ENCODE results near the gene NFE2L3. TPM values are rescaled to one million over a fixed set of nuclear protein-coding genes. Genes with fewer than 3 reads are reported as not detected.

The NFE2L3 gene
- total and polyA plus RNA-seq, 2 of the 4 experiments (the other 2 are of a cell fraction) = 28.0 to 43.2 TPM

DNA sequence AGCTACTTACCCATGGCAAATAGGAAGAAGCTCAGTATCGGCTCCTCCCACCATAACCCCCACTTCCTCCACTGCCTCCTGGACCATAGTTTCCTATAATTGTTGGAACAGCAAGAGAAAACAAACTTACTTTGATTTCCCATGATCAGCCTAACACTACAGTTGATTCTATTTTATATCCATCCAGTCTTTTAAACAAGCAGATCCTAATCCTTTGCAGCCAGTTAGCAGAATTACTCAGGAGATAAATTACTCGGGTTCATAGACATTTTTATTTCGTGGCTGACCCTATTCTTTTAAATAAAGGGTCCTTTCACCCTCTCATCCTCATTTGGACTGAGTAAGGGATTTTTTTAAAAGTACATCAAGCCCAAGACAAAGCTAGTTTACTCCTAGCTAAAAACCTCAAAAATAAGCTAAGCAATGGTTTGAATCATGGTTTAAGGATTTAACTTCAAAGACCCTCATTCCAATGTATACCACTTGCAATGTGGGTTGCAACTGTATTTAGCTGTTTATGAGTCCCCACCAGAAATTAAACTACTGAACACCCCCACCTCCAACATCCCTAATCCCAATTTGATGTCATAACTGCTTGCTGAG lies 40.6 kb downstream of the NFE2L3 start:
- no TSS peak for BruUV-seq (replicated peaks)
- no peak overlapping the region for H3K56ac ChIP-seq (ENCODE audit: extremely low read depth, insufficient read depth, low read length)
- H3K79me1 ChIP-seq (ENCODE audit: low read depth in 1 of 2, low read length in 2 of 2) = peaks cover 36 to 57% of the 10 kb centered on the region in 2 experiments
- peaks cover 60% of the 10 kb centered on the region for H3K36me3 ChIP-seq (ENCODE audit: control insufficient read depth, insufficient read depth, low read length)
- no peak overlapping the region for H3K4ac ChIP-seq (ENCODE audit: low read depth, low read length)
- peaks cover 5% of the 10 kb centered on the region for H3K4me1 ChIP-seq (ENCODE audit: control insufficient read depth, insufficient read depth, low read length)
- no peak overlapping the region for H2AK9ac ChIP-seq (replicated peaks; ENCODE audit: low read depth, low read length, poor library complexity)
- no peak for TF ChIP-seq RAD21 (IDR thresholded peaks at IDR 0.05; ENCODE audit: low read length)
- TF ChIP-seq CEBPB (IDR thresholded peaks at IDR 0.05; ENCODE audit: low read depth, low read length) = no peak
- TF ChIP-seq MAFK (IDR thresholded peaks at IDR 0.05; ENCODE audit: low read depth, low read length) = no peak
- no peak for TF ChIP-seq MAZ (IDR thresholded peaks at IDR 0.05; ENCODE audit: borderline replicate concordance, low read depth, low read length)
- no peak for TF ChIP-seq FOS (IDR thresholded peaks at IDR 0.05; ENCODE audit: low read depth, low read length)
- TF ChIP-seq, protein P1, sequence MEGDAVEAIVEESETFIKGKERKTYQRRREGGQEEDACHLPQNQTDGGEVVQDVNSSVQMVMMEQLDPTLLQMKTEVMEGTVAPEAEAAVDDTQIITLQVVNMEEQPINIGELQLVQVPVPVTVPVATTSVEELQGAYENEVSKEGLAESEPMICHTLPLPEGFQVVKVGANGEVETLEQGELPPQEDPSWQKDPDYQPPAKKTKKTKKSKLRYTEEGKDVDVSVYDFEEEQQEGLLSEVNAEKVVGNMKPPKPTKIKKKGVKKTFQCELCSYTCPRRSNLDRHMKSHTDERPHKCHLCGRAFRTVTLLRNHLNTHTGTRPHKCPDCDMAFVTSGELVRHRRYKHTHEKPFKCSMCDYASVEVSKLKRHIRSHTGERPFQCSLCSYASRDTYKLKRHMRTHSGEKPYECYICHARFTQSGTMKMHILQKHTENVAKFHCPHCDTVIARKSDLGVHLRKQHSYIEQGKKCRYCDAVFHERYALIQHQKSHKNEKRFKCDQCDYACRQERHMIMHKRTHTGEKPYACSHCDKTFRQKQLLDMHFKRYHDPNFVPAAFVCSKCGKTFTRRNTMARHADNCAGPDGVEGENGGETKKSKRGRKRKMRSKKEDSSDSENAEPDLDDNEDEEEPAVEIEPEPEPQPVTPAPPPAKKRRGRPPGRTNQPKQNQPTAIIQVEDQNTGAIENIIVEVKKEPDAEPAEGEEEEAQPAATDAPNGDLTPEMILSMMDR (conservative IDR thresholded peaks at IDR 0.05; ENCODE audit: low read depth, low read length) = no peak
- no peak for TF ChIP-seq RFX5 (IDR thresholded peaks at IDR 0.05; ENCODE audit: low read depth, low read length)
- TF ChIP-seq NFE2L2 (IDR thresholded peaks at IDR 0.05; ENCODE audit: low read depth, low read length) = no peak
- no peak for TF ChIP-seq BHLHE40 (IDR thresholded peaks at IDR 0.05; ENCODE audit: low read depth, low read length)
- TF ChIP-seq, protein P2, sequence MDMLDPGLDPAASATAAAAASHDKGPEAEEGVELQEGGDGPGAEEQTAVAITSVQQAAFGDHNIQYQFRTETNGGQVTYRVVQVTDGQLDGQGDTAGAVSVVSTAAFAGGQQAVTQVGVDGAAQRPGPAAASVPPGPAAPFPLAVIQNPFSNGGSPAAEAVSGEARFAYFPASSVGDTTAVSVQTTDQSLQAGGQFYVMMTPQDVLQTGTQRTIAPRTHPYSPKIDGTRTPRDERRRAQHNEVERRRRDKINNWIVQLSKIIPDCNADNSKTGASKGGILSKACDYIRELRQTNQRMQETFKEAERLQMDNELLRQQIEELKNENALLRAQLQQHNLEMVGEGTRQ (IDR thresholded peaks at IDR 0.05; ENCODE audit: low read depth, low read length) = no peak
- TF ChIP-seq MXI1 (IDR thresholded peaks at IDR 0.05; ENCODE audit: borderline replicate concordance, low read depth, low read length) = no peak
- TF ChIP-seq SMC3 (IDR thresholded peaks at IDR 0.05; ENCODE audit: low read depth, low read length) = no peak
- TF ChIP-seq RCOR1 (IDR thresholded peaks at IDR 0.05; ENCODE audit: insufficient replicate concordance, low read length) = no peak
- TF ChIP-seq POLR2A (IDR thresholded peaks at IDR 0.05; ENCODE audit: low read depth, low read length) = no peak
- no peak overlapping the region for H3K4me2 ChIP-seq (ENCODE audit: low read depth, low read length)
- no peak overlapping the region for H3K14ac ChIP-seq (replicated peaks; ENCODE audit: low read depth, low read length)
- no peak overlapping the region for H3K4me3 ChIP-seq (ENCODE audit: insufficient read depth, low read depth, low read length)
- no peak overlapping the region for H2BK120ac ChIP-seq (ENCODE audit: low read depth, low read length)
- no peak overlapping the region for H3K9ac ChIP-seq (ENCODE audit: low read depth, low read length)
- CTCF ChIA-PET = interaction anchor here (1.3 kb wide), 1 partner anchor 10 kb away, joined by 3 read pairs; no protein-coding TSS in a partner anchor
- in situ Hi-C loops (cut with MboI; ENCODE audit: low sequenced_read_pairs) (loop anchor here (10.0 kb wide), 2 partner anchors 912 to 952 kb away; partner anchors contain the start of genes HOXA2, HOXA5 and HOXA6), intact Hi-C loops (cut with micrococcal nuclease) (no loop called here), dilution Hi-C loops (cut with HindIII; ENCODE audit: low sequenced_read_pairs, unreplicated experiment) (no loop called here)
- no peak overlapping the region for H4K8ac ChIP-seq (ENCODE audit: low read depth in 2 of 2, low read length in 2 of 2)
- no peaks in the 10 kb centered on the region for H3K9me1 ChIP-seq (ENCODE audit: insufficient read depth, low read length)
- peaks cover 90% of the 10 kb centered on the region for H4K20me1 ChIP-seq (ENCODE audit: insufficient read depth, low read length)
- no CpG with 5 or more reads among the region's 3 CpGs for WGBS, 2 experiments (ENCODE audit: extremely low coverage in 2 of 2, insufficient read length in 1 of 2)
- H4K5ac ChIP-seq (ENCODE audit: low read depth, low read length) = no peak overlapping the region
- no peak for ATAC-seq (ENCODE audit: low read depth)
- POLR2A ChIA-PET (ENCODE audit: unreplicated experiment) = interaction anchor here (0.5 kb wide), 1 partner anchor 115 kb away, joined by 10 read pairs; no protein-coding TSS in a partner anchor
- peak overlapping the region; percentile 45; the same call in 1 of the 2 replicates for H3K23ac ChIP-seq (ENCODE audit: low read depth, low read length)
- H2BK5ac ChIP-seq (ENCODE audit: low read depth, low read length, poor library complexity, severe bottlenecking) = no peak overlapping the region
- H4K91ac ChIP-seq (ENCODE audit: insufficient read depth, low read depth, low read length) = no peak overlapping the region
- no peak overlapping the region for H2AFZ ChIP-seq (replicated peaks; ENCODE audit: low read length, poor library complexity)
- DNase-seq = no peak
- H3K9me3 ChIP-seq (ENCODE audit: control insufficient read depth, insufficient read depth, low read length) = no peaks in the 10 kb centered on the region
- no peak overlapping the region for H2BK15ac ChIP-seq (ENCODE audit: low read depth, low read length)
- H3K18ac ChIP-seq (ENCODE audit: low read depth, low read length) = no peak overlapping the region
- no peak overlapping the region for H2BK20ac ChIP-seq (ENCODE audit: low read depth, low read length)
- no peak overlapping the region for H3K27ac ChIP-seq (ENCODE audit: insufficient read depth, low read length)
- no peaks in the 10 kb centered on the region for H3K27me3 ChIP-seq (ENCODE audit: control insufficient read depth, insufficient read depth, low read length)
- H2AK5ac ChIP-seq (ENCODE audit: low read depth, low read length) = no peak overlapping the region
